ENCODE data around the gene ANO10. TPM values are rescaled to one million over a fixed set of nuclear protein-coding genes. Genes with fewer than 3 reads are reported as not detected.

Gene ANO10
- total and polyA plus RNA-seq, 7 donors, result 10.3 to 18.8 (median 13.1) TPM

DNA sequence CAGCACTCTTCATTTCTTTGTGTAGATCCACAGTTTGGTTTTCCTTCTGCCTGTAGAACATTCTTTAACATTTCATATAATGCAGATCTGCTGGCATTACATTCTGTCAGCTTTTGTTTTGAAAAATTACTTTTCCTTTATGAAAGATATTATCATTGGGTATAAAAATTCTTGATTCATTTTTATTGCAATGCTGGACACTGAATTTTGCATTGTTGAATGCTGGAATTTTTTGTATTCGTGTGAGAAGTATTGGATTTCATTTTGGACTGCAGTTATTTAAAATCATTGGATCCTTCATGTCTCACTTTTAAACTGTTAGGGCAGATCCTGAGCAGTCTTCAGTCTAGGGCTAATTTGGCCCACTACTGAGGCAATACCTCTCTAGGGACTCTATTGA, 268.4 kb downstream of the ANO10 start:
- ATAC-seq, result no peak
- Histone ChIP-seq H3K9me3 (peaks cover 19% of the 10 kb centered on the region), H3K27ac (no peak overlapping the region), H3K36me3 (ENCODE audit: insufficient read depth in 1 of 2, low read depth in 1 of 2) (peaks cover 3 to 24% of the 10 kb centered on the region in 2 donors), H3K4me3 (no peak overlapping the region), H3K27me3 (ENCODE audit: insufficient read depth in 3 of 3, low read length in 2 of 3) (no peaks in the 10 kb centered on the region), H3K4me1 (no peaks in the 10 kb centered on the region)
- 57 to 78% (median 71%) methylated on average over 1 of the region's 1 CpG for WGBS, 3 donors
- TF ChIP-seq, protein P1, sequence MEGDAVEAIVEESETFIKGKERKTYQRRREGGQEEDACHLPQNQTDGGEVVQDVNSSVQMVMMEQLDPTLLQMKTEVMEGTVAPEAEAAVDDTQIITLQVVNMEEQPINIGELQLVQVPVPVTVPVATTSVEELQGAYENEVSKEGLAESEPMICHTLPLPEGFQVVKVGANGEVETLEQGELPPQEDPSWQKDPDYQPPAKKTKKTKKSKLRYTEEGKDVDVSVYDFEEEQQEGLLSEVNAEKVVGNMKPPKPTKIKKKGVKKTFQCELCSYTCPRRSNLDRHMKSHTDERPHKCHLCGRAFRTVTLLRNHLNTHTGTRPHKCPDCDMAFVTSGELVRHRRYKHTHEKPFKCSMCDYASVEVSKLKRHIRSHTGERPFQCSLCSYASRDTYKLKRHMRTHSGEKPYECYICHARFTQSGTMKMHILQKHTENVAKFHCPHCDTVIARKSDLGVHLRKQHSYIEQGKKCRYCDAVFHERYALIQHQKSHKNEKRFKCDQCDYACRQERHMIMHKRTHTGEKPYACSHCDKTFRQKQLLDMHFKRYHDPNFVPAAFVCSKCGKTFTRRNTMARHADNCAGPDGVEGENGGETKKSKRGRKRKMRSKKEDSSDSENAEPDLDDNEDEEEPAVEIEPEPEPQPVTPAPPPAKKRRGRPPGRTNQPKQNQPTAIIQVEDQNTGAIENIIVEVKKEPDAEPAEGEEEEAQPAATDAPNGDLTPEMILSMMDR (IDR thresholded peaks at IDR 0.05), result no peak
- no peak for DNase-seq
- intact Hi-C loops (cut with DNase I), result no loop called here

DNA sequence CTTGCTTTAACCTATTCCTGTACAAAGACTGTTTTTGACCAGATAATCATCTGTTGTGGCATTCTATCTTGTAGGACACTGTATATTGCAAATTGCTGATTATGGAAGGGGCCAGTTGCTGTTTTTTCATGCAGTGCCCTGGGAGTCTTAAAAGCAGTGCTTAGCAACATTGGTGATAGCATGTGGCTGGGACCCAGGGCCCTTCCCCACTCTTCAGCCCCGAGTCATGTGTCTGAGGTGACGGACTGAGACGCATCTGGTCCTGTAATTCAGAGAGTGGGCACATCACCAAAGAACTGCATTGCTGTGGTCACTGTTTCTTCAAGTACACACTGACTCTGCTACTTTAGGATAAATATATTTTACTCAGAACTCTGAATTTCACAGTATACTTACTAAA, 272.1 kb downstream of the ANO10 start:
- Histone ChIP-seq H3K36me3 (ENCODE audit: insufficient read depth in 1 of 2, low read depth in 1 of 2) (peaks cover 8 to 61% of the 10 kb centered on the region in 2 donors), H3K27ac (no peak overlapping the region), H3K4me3 (no peak overlapping the region), H3K4me1 (no peaks in the 10 kb centered on the region), H3K27me3 (ENCODE audit: insufficient read depth in 3 of 3, low read length in 2 of 3) (no peaks in the 10 kb centered on the region), H3K9me3 (peaks cover 19% of the 10 kb centered on the region)
- TF ChIP-seq, protein P1 (IDR thresholded peaks at IDR 0.05), result no peak
- ATAC-seq (peak; percentile 32 to 68 (median 57)), DNase-seq (no peak)
- WGBS, 3 donors, result 36 to 78% (median 57%) methylated on average over 3 of the region's 3 CpGs
- intact Hi-C loops (cut with DNase I), result no loop called here

DNA sequence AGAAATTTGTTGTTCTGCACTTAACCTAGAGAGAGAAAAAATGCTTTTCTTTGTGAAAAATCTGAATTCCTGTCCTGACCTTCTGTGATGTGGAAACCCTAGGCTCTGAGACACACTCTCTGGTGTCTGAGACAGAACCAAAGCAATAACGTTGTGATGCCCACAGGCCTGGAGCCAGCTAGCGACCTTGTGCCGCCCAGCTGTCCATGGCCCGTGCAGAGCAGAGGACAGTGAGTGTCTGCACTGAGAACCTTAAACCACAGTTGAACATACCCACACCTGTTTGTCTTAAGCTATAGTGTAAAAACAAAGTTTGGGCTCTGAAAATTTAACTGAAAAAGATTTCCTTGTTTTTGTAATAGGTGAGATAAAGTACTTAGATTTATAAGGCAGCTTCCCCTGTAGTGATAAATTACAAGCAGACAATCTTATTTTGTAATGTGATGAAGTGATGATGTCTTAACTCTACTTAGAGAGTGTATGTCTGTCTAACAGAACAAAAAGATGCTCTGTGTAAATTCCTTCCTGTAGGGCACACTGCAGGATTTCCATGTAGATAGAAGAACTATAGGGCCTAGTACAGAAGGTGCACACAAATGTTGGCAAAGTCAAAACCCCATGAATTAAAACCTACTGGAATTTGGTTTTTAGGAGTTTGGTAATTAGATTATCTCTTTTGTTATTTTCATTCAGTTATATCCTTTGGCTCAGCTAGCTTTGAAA, 272.8 kb downstream of the ANO10 start:
- DNase-seq, result no peak
- Histone ChIP-seq H3K4me3 (no peak overlapping the region), H3K27me3 (ENCODE audit: insufficient read depth in 3 of 3, low read length in 2 of 3) (no peaks in the 10 kb centered on the region), H3K36me3 (ENCODE audit: insufficient read depth in 1 of 2, low read depth in 1 of 2) (peaks cover 11 to 68% of the 10 kb centered on the region in 2 donors), H3K4me1 (no peaks in the 10 kb centered on the region), H3K9me3 (peaks cover 19% of the 10 kb centered on the region), H3K27ac (no peak overlapping the region)
- intact Hi-C loops (cut with DNase I), result no loop called here
- TF ChIP-seq, protein P1 (IDR thresholded peaks at IDR 0.05), result no peak
- 50 to 66% (median 52%) methylated on average over 4 of the region's 4 CpGs for WGBS, 3 donors
- ATAC-seq, result peak in 2 of 4 donors; percentile 52 to 62

DNA sequence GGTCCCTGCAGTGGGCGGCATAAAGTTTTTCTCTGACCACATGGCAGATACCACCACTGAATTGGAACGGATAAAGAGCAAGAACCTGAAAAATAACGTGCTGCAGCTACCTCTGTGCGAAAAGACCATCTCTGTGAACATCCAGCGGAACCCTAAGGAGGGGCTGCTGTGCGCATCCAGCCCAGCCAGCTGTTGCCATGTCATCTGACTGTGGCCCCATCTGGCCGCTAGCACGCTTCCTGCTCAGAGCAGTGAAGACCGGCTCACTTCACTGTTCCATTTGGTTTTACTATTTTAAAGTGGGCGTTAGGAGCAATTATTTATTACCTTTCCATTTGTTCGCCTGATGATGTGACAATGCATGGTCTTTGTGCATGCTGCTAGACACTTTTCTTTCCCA, 273.5 kb downstream of the ANO10 start:
- H3K4me3 ChIP-seq, result no peak overlapping the region
- no peak overlapping the region for H3K27ac ChIP-seq
- no peaks in the 10 kb centered on the region for H3K4me1 ChIP-seq
- DNase-seq (no peak), ATAC-seq (no peak)
- TF ChIP-seq, protein P1 (IDR thresholded peaks at IDR 0.05), result no peak
- intact Hi-C loops (cut with DNase I), result no loop called here
- H3K36me3 ChIP-seq (ENCODE audit: insufficient read depth in 1 of 2, low read depth in 1 of 2), result peaks cover 11 to 75% of the 10 kb centered on the region in 2 donors
- 81 to 83% (median 83%) methylated on average over 11 of the region's 11 CpGs for WGBS, 3 donors
- H3K9me3 ChIP-seq, result peaks cover 16% of the 10 kb centered on the region
- no peaks in the 10 kb centered on the region for H3K27me3 ChIP-seq (ENCODE audit: insufficient read depth in 3 of 3, low read length in 2 of 3)

DNA sequence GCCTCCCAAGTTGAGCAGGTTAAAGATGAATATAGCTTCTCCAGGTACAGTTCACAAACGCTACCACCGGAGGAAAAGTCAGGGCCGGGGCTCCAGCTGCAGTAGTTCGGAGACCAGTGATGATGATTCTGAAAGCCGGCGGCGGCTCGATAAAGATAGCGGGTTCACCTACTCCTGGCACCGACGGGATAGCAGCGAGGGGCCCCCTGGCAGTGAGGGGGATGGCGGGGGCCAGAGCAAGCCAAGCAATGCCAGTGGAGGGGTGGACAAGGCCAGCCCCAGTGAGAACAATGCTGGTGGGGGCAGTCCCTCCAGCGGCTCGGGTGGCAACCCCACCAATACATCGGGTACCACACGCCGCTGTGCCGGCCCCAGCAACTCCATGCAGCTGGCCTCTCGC, 274.0 kb downstream of the ANO10 start:
- 97 to 100% (median 98%) methylated on average over 20 of the region's 20 CpGs for WGBS, 3 donors
- Histone ChIP-seq H3K27me3 (ENCODE audit: insufficient read depth in 3 of 3, low read length in 2 of 3) (no peaks in the 10 kb centered on the region), H3K36me3 (ENCODE audit: insufficient read depth in 1 of 2, low read depth in 1 of 2) (peaks cover 11 to 81% of the 10 kb centered on the region in 2 donors), H3K4me1 (no peaks in the 10 kb centered on the region), H3K4me3 (no peak overlapping the region), H3K27ac (no peak overlapping the region), H3K9me3 (peaks cover 10% of the 10 kb centered on the region)
- DNase-seq (no peak), ATAC-seq (peak in 1 of 4 donors; percentile 23)
- intact Hi-C loops (cut with DNase I), result no loop called here
- TF ChIP-seq, protein P1 (IDR thresholded peaks at IDR 0.05), result no peak
